OCI-LY7 (cell line): ENCODE measurements around the gene AGR3. TPM values are rescaled to one million over a fixed set of nuclear protein-coding genes. Genes with fewer than 3 reads are reported as not detected.

Experiments
- BruUV-seq: library from RNA; stranded (reverse); fragments of 400-500 nt; replicated peaks from 2 replicates; lab custom pipeline; 2021; lab: Mats Ljungman, UMichigan
- CTCF ChIA-PET: fragments of 300-600 bp; sonication (Branson Sonifier 250); formaldehyde crosslinking; loops from one replicate; lab custom pipeline; 2022; ENCODE audit warnings: antibody characterized with exemption; ENCODE audit not compliant: unreplicated experiment; lab: Charles Lee
- POLR2A ChIA-PET: fragments of 300-600 bp; sonication (Branson Sonifier 250); formaldehyde crosslinking; loops from one replicate; lab custom pipeline; 2022; ENCODE audit warnings: antibody characterized with exemption; lab: Charles Lee
- DNase-seq: peaks from one replicate; pipeline ENCODE4 v3.0.0-alpha.2; 2015; ENCODE audit warnings: low spot score
- H2AFZ ChIP-seq: fragments of 200-600 bp; sonication (generic), shearing (Covaris generic); 2 replicates; pipeline ENCODE4 v1.6.1; 2014; ENCODE audit warnings: mild to moderate bottlenecking, antibody characterized with exemption, low read length, moderate library complexity
- H3K27ac ChIP-seq: fragments of 200-600 bp; sonication (generic); 2 replicates; pipeline ENCODE4 v1.5.1; 2014; ENCODE audit warnings: mixed run types, low read depth, mild to moderate bottlenecking, moderate library complexity, low read length, inconsistent platforms; ENCODE audit not compliant: poor library complexity, severe bottlenecking
- H3K36me3 ChIP-seq: fragments of 200-600 bp; sonication (generic); 2 replicates; pipeline ENCODE4 v1.6.1; 2014; ENCODE audit warnings: mild to moderate bottlenecking, antibody characterized with exemption, low read length, moderate library complexity, mixed read lengths; ENCODE audit not compliant: insufficient read depth
- H3K4me1 ChIP-seq: fragments of 200-600 bp; sonication (generic); 2 replicates; pipeline ENCODE4 v1.5.1; 2014; ENCODE audit warnings: mild to moderate bottlenecking, low read length; ENCODE audit not compliant: insufficient read depth, poor library complexity, severe bottlenecking
- H3K4me2 ChIP-seq: fragments of 200-600 bp; sonication (generic); 2 replicates; pipeline ENCODE4 v1.6.1; 2014; ENCODE audit warnings: mild to moderate bottlenecking, low read length
- H3K4me3 ChIP-seq: fragments of 200-600 bp; sonication (generic); 2 replicates; pipeline ENCODE4 v1.5.1; 2014; ENCODE audit warnings: mild to moderate bottlenecking, low read depth, low read length; ENCODE audit not compliant: poor library complexity, severe bottlenecking
- H3K79me2 ChIP-seq: fragments of 200-600 bp; sonication (generic); 2 replicates; pipeline ENCODE4 v1.6.1; 2016; ENCODE audit warnings: low read depth, mild to moderate bottlenecking, low read length, moderate library complexity, mixed read lengths; ENCODE audit not compliant: insufficient read depth
- H3K9me2 ChIP-seq: fragments of 200-600 bp; sonication (generic); 2 replicates; pipeline ENCODE4 v1.6.1; 2016; ENCODE audit warnings: mild to moderate bottlenecking, low read length, mixed read lengths; ENCODE audit not compliant: insufficient read depth
- H3K9me3 ChIP-seq: fragments of 200-600 bp; sonication (generic); 2 replicates; pipeline ENCODE4 v1.6.1; 2014; ENCODE audit warnings: mild to moderate bottlenecking, mixed run types, low read length, mixed read lengths
- H4K20me1 ChIP-seq: fragments of 200-600 bp; sonication (generic); 2 replicates; pipeline ENCODE4 v1.6.1; 2014; ENCODE audit warnings: mild to moderate bottlenecking, antibody characterized with exemption, low read length, moderate library complexity, mixed read lengths; ENCODE audit not compliant: insufficient read depth
- CTCF ChIP-seq: fragments of 200-600 bp; sonication (generic); conservative IDR thresholded peaks from 2 replicates; pipeline ENCODE4 v1.5.1; 2014; ENCODE audit warnings: mild to moderate bottlenecking, antibody characterized with exemption, low read length, moderate library complexity, mixed read lengths
- EZH2phosphoT487 ChIP-seq: fragments of 200-600 bp; sonication (generic); IDR thresholded peaks from 2 replicates; pipeline ENCODE4 v1.6.1; 2018; ENCODE audit warnings: low read depth, borderline replicate concordance, mild to moderate bottlenecking, mixed run types, antibody characterized with exemption, low read length, moderate library complexity, mixed read lengths
- intact Hi-C: fragments of 100-400 bp; cut with micrococcal nuclease; formaldehyde crosslinking; loops from one replicate; pipeline ENCODE4 v1.10.0; 2022; ENCODE audit not compliant: unreplicated experiment
- total RNA-seq, 2 experiments: library from RNA; depleted of rRNA in 1 of 2; stranded (reverse); fragments of >200 nt in 1 of 2; shearing (Covaris generic) in 1 of 2; gene quantifications; 2 replicates each; pipeline ENCODE4 v1.2.3, GENCODE V29; 2014 to 2022

The AGR3 gene
- total RNA-seq, 2 experiments from 2014 or later: not detected

GRCh38 chr7:16919440-16919839, 37.7 kb upstream of the AGR3 start:
- no peaks in the 10 kb centered on the region for H3K4me1 ChIP-seq
- TF ChIP-seq CTCF (no peak), EZH2phosphoT487 (no peak)
- no TSS peak for BruUV-seq
- POLR2A ChIA-PET: no interaction called here
- no peaks in the 10 kb centered on the region for H4K20me1 ChIP-seq
- H3K79me2 ChIP-seq: no peaks in the 10 kb centered on the region
- H3K27ac ChIP-seq: no peak overlapping the region
- H2AFZ ChIP-seq: no peak overlapping the region
- H3K36me3 ChIP-seq: no peaks in the 10 kb centered on the region
- CTCF ChIA-PET: no interaction called here
- no peaks in the 10 kb centered on the region for H3K9me3 ChIP-seq
- no peak for DNase-seq
- no peak overlapping the region for H3K4me2 ChIP-seq
- H3K9me2 ChIP-seq: no peaks in the 10 kb centered on the region
- no peak overlapping the region for H3K4me3 ChIP-seq
- intact Hi-C loops: loop anchor here (5.0 to 10.0 kb wide), 5 partner anchors 117 to 485 kb away; partner anchors contain the start of gene AGR2

GRCh38 chr7:16918288-16918895, 36.6 kb upstream of the AGR3 start:
- H3K36me3 ChIP-seq: no peaks in the 10 kb centered on the region
- H3K9me3 ChIP-seq: no peaks in the 10 kb centered on the region
- no peaks in the 10 kb centered on the region for H3K9me2 ChIP-seq
- TF ChIP-seq EZH2phosphoT487 (no peak), CTCF (peak; percentile 96)
- ChIA-PET POLR2A (no interaction called here), CTCF (no interaction called here)
- no peak overlapping the region for H2AFZ ChIP-seq
- no peaks in the 10 kb centered on the region for H3K79me2 ChIP-seq
- intact Hi-C loops: loop anchor here (5.0 to 10.0 kb wide), 5 partner anchors 116 to 484 kb away; partner anchors contain the start of gene AGR2
- H3K27ac ChIP-seq: no peak overlapping the region
- no peak overlapping the region for H3K4me2 ChIP-seq
- H4K20me1 ChIP-seq: no peaks in the 10 kb centered on the region
- no peak overlapping the region for H3K4me3 ChIP-seq
- peak; percentile 36 for DNase-seq
- BruUV-seq: no TSS peak
- H3K4me1 ChIP-seq: no peaks in the 10 kb centered on the region

GRCh38 chr7:16916738-16917137, 35.0 kb upstream of the AGR3 start:
- BruUV-seq: no TSS peak
- no peaks in the 10 kb centered on the region for H3K9me2 ChIP-seq
- no peaks in the 10 kb centered on the region for H3K36me3 ChIP-seq
- no peak for DNase-seq
- no peaks in the 10 kb centered on the region for H4K20me1 ChIP-seq
- POLR2A ChIA-PET: no interaction called here
- CTCF ChIA-PET: no interaction called here
- no peak overlapping the region for H2AFZ ChIP-seq
- H3K4me2 ChIP-seq: peak overlapping the region; percentile 9; the same call in 1 of the 2 replicates
- H3K9me3 ChIP-seq: no peaks in the 10 kb centered on the region
- no peak overlapping the region for H3K27ac ChIP-seq
- H3K79me2 ChIP-seq: no peaks in the 10 kb centered on the region
- TF ChIP-seq CTCF (no peak), EZH2phosphoT487 (no peak)
- intact Hi-C loops: loop anchor here (5.0 to 10.0 kb wide), 5 partner anchors 114 to 482 kb away; partner anchors contain the start of gene AGR2
- no peaks in the 10 kb centered on the region for H3K4me1 ChIP-seq
- H3K4me3 ChIP-seq: no peak overlapping the region
